ENCODE measurements around the gene SYNJ2. TPM values are rescaled to one million over a fixed set of nuclear protein-coding genes. Genes with fewer than 3 reads are reported as not detected.

The SYNJ2 gene
- total RNA-seq, 2 donors from 2014 or later: 28.0 to 32.0 TPM

GRCh38 chr6:158016571-158017383 is 35.1 kb downstream of the SYNJ2 start:
- peaks cover 36% of the 10 kb centered on the region for H3K4me1 Mint-ChIP-seq
- H3K36me3 Mint-ChIP-seq (ENCODE audit: low read depth): peaks cover 46% of the 10 kb centered on the region
- H3K27ac Mint-ChIP-seq: peak overlapping the region; percentile 12
- no peaks in the 10 kb centered on the region for H3K9me3 Mint-ChIP-seq
- no peak for ATAC-seq (replicated peaks)
- no peak overlapping the region for H3K4me3 Mint-ChIP-seq
- H3K27me3 Mint-ChIP-seq: no peaks in the 10 kb centered on the region

GRCh38 chr6:158017621-158018040 is 36.0 kb downstream of the SYNJ2 start:
- Mint-ChIP-seq H3K4me1 (peaks cover 28% of the 10 kb centered on the region), H3K27ac (peak overlapping the region; percentile 17), H3K4me3 (no peak overlapping the region), H3K27me3 (no peaks in the 10 kb centered on the region), H3K9me3 (no peaks in the 10 kb centered on the region), H3K36me3 (ENCODE audit: low read depth) (peaks cover 46% of the 10 kb centered on the region)
- no peak for ATAC-seq (replicated peaks)

- no peaks in the 10 kb centered on the region for H3K9me3 Mint-ChIP-seq
- no peak for ATAC-seq (replicated peaks)
- peaks cover 46% of the 10 kb centered on the region for H3K36me3 Mint-ChIP-seq (ENCODE audit: low read depth)
- peak overlapping the region; percentile 17 for H3K27ac Mint-ChIP-seq
- H3K4me1 Mint-ChIP-seq: peaks cover 28% of the 10 kb centered on the region
- H3K27me3 Mint-ChIP-seq: no peaks in the 10 kb centered on the region
- H3K4me3 Mint-ChIP-seq: no peak overlapping the region
Measured at GRCh38 chr6:158018041-158018771, 36.5 kb downstream of the SYNJ2 start.

- no peak for ATAC-seq (replicated peaks)
- H3K4me1 Mint-ChIP-seq: peaks cover 22% of the 10 kb centered on the region
- H3K27ac Mint-ChIP-seq: no peak overlapping the region
- no peaks in the 10 kb centered on the region for H3K27me3 Mint-ChIP-seq
- no peak overlapping the region for H3K4me3 Mint-ChIP-seq
- H3K9me3 Mint-ChIP-seq: no peaks in the 10 kb centered on the region
- H3K36me3 Mint-ChIP-seq (ENCODE audit: low read depth): peaks cover 46% of the 10 kb centered on the region
Measured at GRCh38 chr6:158018851-158019361, 37.2 kb downstream of the SYNJ2 start.

- Mint-ChIP-seq H3K27ac (no peak overlapping the region), H3K36me3 (ENCODE audit: low read depth) (peaks cover 46% of the 10 kb centered on the region), H3K4me1 (peaks cover 18% of the 10 kb centered on the region), H3K9me3 (no peaks in the 10 kb centered on the region), H3K27me3 (no peaks in the 10 kb centered on the region), H3K4me3 (no peak overlapping the region)
- no peak for ATAC-seq (replicated peaks)
Measured at GRCh38 chr6:158019416-158019815, 37.8 kb downstream of the SYNJ2 start.

GRCh38 chr6:158020272-158020711 is 38.6 kb downstream of the SYNJ2 start:
- Mint-ChIP-seq H3K4me3 (no peak overlapping the region), H3K27ac (peak overlapping the region; percentile 31), H3K27me3 (no peaks in the 10 kb centered on the region), H3K36me3 (ENCODE audit: low read depth) (peaks cover 46% of the 10 kb centered on the region), H3K9me3 (no peaks in the 10 kb centered on the region), H3K4me1 (peaks cover 10% of the 10 kb centered on the region)
- peak; percentile 93 for ATAC-seq (replicated peaks)

- H3K4me3 Mint-ChIP-seq: no peak overlapping the region
- no peaks in the 10 kb centered on the region for H3K9me3 Mint-ChIP-seq
- peaks cover 10% of the 10 kb centered on the region for H3K4me1 Mint-ChIP-seq
- no peak for ATAC-seq (replicated peaks)
- peak overlapping the region; percentile 59 for H3K27ac Mint-ChIP-seq
- no peaks in the 10 kb centered on the region for H3K27me3 Mint-ChIP-seq
- H3K36me3 Mint-ChIP-seq (ENCODE audit: low read depth): peaks cover 46% of the 10 kb centered on the region
Measured at GRCh38 chr6:158020811-158021210, 39.1 kb downstream of the SYNJ2 start.

- ATAC-seq (replicated peaks): no peak
- Mint-ChIP-seq H3K36me3 (ENCODE audit: low read depth) (peaks cover 48% of the 10 kb centered on the region), H3K4me1 (peaks cover 10% of the 10 kb centered on the region), H3K4me3 (no peak overlapping the region), H3K27ac (peak overlapping the region; percentile 59), H3K9me3 (no peaks in the 10 kb centered on the region), H3K27me3 (no peaks in the 10 kb centered on the region)
Measured at GRCh38 chr6:158021376-158021775, 39.7 kb downstream of the SYNJ2 start.

GRCh38 chr6:158021814-158022748 is 40.4 kb downstream of the SYNJ2 start:
- Mint-ChIP-seq H3K36me3 (ENCODE audit: low read depth) (peaks cover 50% of the 10 kb centered on the region), H3K4me3 (no peak overlapping the region), H3K4me1 (peaks cover 13% of the 10 kb centered on the region), H3K27me3 (no peaks in the 10 kb centered on the region), H3K9me3 (no peaks in the 10 kb centered on the region), H3K27ac (no peak overlapping the region)
- no peak for ATAC-seq (replicated peaks)

GRCh38 chr6:158022749-158023596 is 41.3 kb downstream of the SYNJ2 start:
- peaks cover 53% of the 10 kb centered on the region for H3K36me3 Mint-ChIP-seq (ENCODE audit: low read depth)
- no peak overlapping the region for H3K27ac Mint-ChIP-seq
- ATAC-seq (replicated peaks): no peak
- no peaks in the 10 kb centered on the region for H3K27me3 Mint-ChIP-seq
- H3K9me3 Mint-ChIP-seq: no peaks in the 10 kb centered on the region
- no peak overlapping the region for H3K4me3 Mint-ChIP-seq
- H3K4me1 Mint-ChIP-seq: peaks cover 22% of the 10 kb centered on the region

- peaks cover 47% of the 10 kb centered on the region for H3K36me3 Mint-ChIP-seq (ENCODE audit: low read depth)
- no peak overlapping the region for H3K27ac Mint-ChIP-seq
- no peaks in the 10 kb centered on the region for H3K27me3 Mint-ChIP-seq
- H3K9me3 Mint-ChIP-seq: no peaks in the 10 kb centered on the region
- no peak for ATAC-seq (replicated peaks)
- peaks cover 24% of the 10 kb centered on the region for H3K4me1 Mint-ChIP-seq
- H3K4me3 Mint-ChIP-seq: no peak overlapping the region
Measured at GRCh38 chr6:158023597-158023939, 41.9 kb downstream of the SYNJ2 start.

GRCh38 chr6:158024566-158025297 is 43.1 kb downstream of the SYNJ2 start:
- H3K36me3 Mint-ChIP-seq (ENCODE audit: low read depth): peaks cover 35% of the 10 kb centered on the region
- H3K27me3 Mint-ChIP-seq: no peaks in the 10 kb centered on the region
- H3K27ac Mint-ChIP-seq: no peak overlapping the region
- peak overlapping the region; percentile 92 for H3K4me3 Mint-ChIP-seq
- no peak for ATAC-seq (replicated peaks)
- H3K4me1 Mint-ChIP-seq: peaks cover 22% of the 10 kb centered on the region
- H3K9me3 Mint-ChIP-seq: no peaks in the 10 kb centered on the region

Measured in activated T-helper 17 cell treated with anti-CD3 and anti-CD28 coated beads, Interleukin-2, amount 50 U/mL, for 72 hours (primary cell).